ENCODE data around the gene ETHE1. TPM values are rescaled to one million over a fixed set of nuclear protein-coding genes. Genes with fewer than 3 reads are reported as not detected.
A peak's percentile ranks its signal among the peaks of the same experiment; 100 is the strongest.

ETHE1 gene
- total RNA-seq, 1 donor: 78.2 TPM

DNA sequence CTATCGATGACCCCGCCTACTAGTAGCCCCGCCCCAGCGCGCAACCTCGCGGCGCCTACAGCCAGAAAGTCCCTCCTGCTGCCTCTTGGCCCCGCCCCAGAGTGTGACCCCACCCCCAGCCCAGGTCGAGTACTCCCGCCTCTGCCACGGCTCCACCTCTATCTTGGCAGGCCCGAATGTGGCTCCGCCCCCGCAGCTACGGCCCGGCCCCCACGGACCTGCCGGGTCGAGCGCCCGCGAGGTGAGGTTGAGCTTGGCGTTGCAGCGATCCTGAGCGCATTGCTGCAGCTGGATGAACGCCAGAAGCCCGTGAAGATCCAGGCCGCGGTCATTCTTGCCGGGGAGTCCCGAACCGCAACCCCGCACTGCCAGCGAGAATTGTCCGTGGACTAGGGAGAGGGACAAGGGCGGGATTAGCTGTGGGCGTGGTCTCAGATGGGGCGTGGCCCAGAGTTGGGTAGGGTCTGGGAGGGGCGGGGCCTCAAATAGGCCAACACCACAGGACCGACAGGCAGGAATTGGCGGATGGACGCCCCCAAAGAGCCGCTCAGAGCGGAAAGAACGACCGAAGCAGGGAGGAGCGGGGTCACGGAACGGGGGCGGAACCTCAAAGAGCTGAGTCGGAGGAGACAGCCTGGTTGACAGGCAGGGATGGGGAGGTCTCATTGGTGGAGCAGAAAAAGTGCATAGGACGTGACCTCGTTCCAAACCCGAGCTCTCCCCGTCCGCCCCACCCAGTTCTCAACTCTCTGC lies 63.4 kb downstream of the ETHE1 start:
- TF ChIP-seq, protein P1, sequence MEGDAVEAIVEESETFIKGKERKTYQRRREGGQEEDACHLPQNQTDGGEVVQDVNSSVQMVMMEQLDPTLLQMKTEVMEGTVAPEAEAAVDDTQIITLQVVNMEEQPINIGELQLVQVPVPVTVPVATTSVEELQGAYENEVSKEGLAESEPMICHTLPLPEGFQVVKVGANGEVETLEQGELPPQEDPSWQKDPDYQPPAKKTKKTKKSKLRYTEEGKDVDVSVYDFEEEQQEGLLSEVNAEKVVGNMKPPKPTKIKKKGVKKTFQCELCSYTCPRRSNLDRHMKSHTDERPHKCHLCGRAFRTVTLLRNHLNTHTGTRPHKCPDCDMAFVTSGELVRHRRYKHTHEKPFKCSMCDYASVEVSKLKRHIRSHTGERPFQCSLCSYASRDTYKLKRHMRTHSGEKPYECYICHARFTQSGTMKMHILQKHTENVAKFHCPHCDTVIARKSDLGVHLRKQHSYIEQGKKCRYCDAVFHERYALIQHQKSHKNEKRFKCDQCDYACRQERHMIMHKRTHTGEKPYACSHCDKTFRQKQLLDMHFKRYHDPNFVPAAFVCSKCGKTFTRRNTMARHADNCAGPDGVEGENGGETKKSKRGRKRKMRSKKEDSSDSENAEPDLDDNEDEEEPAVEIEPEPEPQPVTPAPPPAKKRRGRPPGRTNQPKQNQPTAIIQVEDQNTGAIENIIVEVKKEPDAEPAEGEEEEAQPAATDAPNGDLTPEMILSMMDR (IDR thresholded peaks at IDR 0.05; ENCODE audit: insufficient read depth, low read length): no peak
- DNase-seq (ENCODE audit: low read depth): peak; percentile 84
- peak overlapping the region; percentile 72 for H3K4me3 ChIP-seq (ENCODE audit: low read depth, low read length)

DNA sequence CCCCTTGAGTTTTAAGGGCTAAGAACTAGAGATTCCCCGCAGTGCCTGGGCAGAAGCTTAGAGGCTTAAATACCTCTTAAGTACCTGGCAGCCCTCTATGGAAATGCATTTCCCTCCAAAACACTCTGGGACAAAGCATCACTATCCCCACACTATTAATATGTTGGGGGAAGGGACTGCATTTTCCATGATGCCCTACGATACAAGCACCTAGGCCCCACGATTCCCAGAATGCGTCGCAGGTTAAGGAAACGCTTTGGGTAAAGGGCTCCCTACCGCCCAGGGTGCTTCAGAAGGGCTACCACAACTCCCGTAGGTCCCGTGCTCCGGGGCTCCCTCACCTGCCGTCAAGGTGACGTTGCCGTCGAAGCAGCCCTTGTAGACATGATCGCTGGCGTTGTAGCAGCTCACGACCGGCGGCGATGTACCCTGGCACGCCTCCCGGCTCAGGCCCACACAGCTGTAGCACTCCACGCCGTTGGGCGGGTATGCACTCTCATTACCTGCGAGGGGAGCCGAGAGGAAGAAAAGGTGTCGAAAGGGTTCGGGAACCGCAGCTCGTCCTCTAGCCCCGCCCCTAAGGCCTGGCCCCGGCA lies 64.1 kb downstream of the ETHE1 start:
- no peak for DNase-seq (ENCODE audit: low read depth)
- peak overlapping the region; percentile 72 for H3K4me3 ChIP-seq (ENCODE audit: low read depth, low read length)
- TF ChIP-seq, protein P1 (IDR thresholded peaks at IDR 0.05; ENCODE audit: insufficient read depth, low read length): no peak

DNA sequence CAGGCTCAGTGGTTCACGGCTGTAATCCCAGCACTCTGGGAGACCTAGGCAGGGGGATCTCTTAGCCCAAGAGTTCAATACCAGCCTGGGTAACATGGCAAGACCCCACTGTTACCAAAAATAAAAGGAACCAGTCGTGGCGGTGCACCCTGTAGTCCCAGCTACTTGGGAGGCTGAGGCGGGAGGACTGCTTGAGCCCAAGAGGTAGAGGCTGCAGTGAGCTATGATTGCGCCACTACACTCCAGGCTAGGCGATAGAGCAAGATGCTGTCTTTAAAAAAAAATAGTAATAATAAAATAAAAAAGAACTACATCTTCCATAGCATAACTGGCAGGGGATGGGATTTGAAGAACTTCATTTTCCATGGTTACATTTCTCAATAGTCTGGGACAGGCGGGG lies 64.6 kb downstream of the ETHE1 start:
- TF ChIP-seq, protein P1 (IDR thresholded peaks at IDR 0.05; ENCODE audit: insufficient read depth, low read length): no peak
- no peak overlapping the region for H3K4me3 ChIP-seq (ENCODE audit: low read depth, low read length)
- no peak for DNase-seq (ENCODE audit: low read depth)

DNA sequence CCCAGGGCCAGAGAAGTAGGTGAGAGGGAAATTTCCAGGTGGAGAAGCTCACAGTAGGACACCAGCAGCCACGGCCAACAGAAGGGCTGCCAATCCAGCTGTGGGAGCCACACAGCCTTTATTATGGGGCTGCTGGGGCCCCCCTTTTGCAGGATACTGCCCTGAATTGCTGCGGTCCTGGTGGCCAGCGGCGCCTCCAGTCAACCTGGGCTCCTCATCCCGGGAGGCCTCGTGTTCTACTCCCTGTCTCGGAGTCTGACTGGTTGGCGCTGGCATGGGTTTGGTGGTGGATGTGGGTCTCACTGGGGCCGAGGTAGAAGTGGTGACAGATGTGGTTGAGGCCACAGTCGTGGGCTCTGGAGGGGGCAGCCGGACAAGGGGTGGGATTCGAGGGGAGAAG lies 65.7 kb downstream of the ETHE1 start:
- H3K4me3 ChIP-seq (ENCODE audit: low read depth, low read length): no peak overlapping the region
- TF ChIP-seq, protein P1 (IDR thresholded peaks at IDR 0.05; ENCODE audit: insufficient read depth, low read length): no peak
- no peak for DNase-seq (ENCODE audit: low read depth)

DNA sequence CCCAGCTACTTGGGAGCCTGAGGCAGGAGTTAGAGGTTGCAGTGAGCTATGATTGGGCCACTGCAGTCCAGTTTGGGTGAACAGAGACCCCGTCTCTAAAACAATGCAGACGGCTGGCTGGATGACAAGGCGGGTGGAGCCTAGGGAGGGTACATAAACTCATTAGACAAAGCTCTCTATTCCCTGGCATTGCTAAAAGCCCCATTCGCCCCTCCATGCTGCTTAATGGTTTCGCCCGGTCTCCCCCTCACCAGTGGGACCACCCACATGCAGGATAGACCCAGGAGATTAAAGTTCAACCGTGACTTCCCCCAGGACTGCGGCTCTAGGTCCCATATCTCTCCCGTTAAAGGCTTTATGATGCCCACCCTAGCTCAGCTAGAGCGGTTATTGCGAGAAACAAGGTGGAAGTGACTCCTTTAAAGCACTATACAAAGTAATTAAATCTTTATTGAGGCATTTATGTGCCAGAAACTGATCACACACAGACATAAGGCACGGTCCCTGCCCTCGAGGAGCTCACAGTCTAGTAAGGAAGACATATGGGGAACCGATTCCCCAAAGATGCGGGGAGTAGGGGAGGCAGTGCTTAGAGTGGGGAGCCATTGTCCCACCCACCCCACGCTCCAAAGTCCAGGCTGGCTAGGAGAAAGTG lies 66.5 kb downstream of the ETHE1 start:
- no peak overlapping the region for H3K4me3 ChIP-seq (ENCODE audit: low read depth, low read length)
- TF ChIP-seq, protein P1 (IDR thresholded peaks at IDR 0.05; ENCODE audit: insufficient read depth, low read length): no peak

DNA sequence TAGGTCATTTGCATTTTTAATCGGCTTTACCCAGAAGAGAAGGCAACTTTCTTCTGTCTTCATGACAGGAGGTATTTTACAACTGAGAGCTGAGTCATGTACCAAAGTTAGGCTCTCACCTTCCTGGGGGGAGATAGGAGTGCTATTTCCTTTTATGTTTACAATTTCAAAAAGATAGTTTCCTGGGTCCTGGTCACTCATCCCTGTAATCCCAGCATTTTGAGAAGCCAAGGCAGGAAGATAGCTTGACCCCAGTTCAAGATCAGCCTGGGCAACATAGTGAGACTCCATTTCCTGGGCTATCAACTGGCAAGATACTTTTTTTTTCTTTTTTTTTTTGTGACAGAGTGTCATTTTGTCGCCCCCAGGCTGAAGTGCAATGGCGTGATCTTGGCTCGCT lies 69.2 kb downstream of the ETHE1 start:
- TF ChIP-seq, protein P1 (IDR thresholded peaks at IDR 0.05; ENCODE audit: insufficient read depth, low read length): no peak
- DNase-seq (ENCODE audit: low read depth): no peak
- H3K4me3 ChIP-seq (ENCODE audit: low read depth, low read length): no peak overlapping the region

More for the DNA sequence above, 66.5 kb downstream of the ETHE1 start:
- no peak for DNase-seq (ENCODE audit: low read depth)

Other genes starting within 250 kb of the ETHE1 start
- 0.27 and 0.33 TPM in 2 replicates for gene CD177, start 173.5 kb downstream of the ETHE1 start, total RNA-seq (ENCODE audit: low replicate concordance)
- gene TEX101, start 112.3 kb downstream of the ETHE1 start, total RNA-seq (ENCODE audit: low replicate concordance): not detected in 2 replicates
- gene LYPD3, start 61.6 kb downstream of the ETHE1 start, total RNA-seq (ENCODE audit: low replicate concordance): 0.36 TPM in 1 of 2 replicates, not detected in the other
- 8.0 and 11.4 TPM in 2 replicates for gene PHLDB3, start 22.5 kb downstream of the ETHE1 start, total RNA-seq (ENCODE audit: low replicate concordance)
- 0.63 TPM in 1 of 2 replicates, not detected in the other for gene ZNF575, start 6.0 kb upstream of the ETHE1 start, total RNA-seq (ENCODE audit: low replicate concordance)
- 23.5 and 32.9 TPM in 2 replicates for gene XRCC1, start 48.3 kb upstream of the ETHE1 start, total RNA-seq (ENCODE audit: low replicate concordance)
- 6.4 and 7.4 TPM in 2 replicates for gene PINLYP, start 48.6 kb upstream of the ETHE1 start, total RNA-seq (ENCODE audit: low replicate concordance)
- 17.5 and 32.3 TPM in 2 replicates for gene IRGQ, start 68.9 kb upstream of the ETHE1 start, total RNA-seq (ENCODE audit: low replicate concordance)
- gene ZNF576, start 69.4 kb upstream of the ETHE1 start, total RNA-seq (ENCODE audit: low replicate concordance): 10.0 and 10.3 TPM in 2 replicates
- gene SRRM5, start 84.9 kb upstream of the ETHE1 start, total RNA-seq (ENCODE audit: low replicate concordance): 0.09 TPM in 1 of 2 replicates, not detected in the other
- 14.0 and 34.8 TPM in 2 replicates for gene ZNF428, start 92.4 kb upstream of the ETHE1 start, total RNA-seq (ENCODE audit: low replicate concordance)
- 0.27 and 1.1 TPM in 2 replicates for gene CADM4, start 112.6 kb upstream of the ETHE1 start, total RNA-seq (ENCODE audit: low replicate concordance)
- gene PLAUR, start 143.0 kb upstream of the ETHE1 start, total RNA-seq (ENCODE audit: low replicate concordance): 46.3 and 73.6 TPM in 2 replicates
- not detected in 2 replicates for gene IRGC, start 188.9 kb upstream of the ETHE1 start, total RNA-seq (ENCODE audit: low replicate concordance)
- 18.6 and 25.0 TPM in 2 replicates for gene SMG9, start 227.8 kb upstream of the ETHE1 start, total RNA-seq (ENCODE audit: low replicate concordance)